ENCODE data around the gene XRRA1. TPM values are rescaled to one million over a fixed set of nuclear protein-coding genes. Genes with fewer than 3 reads are reported as not detected.
"Not testable (repeated sequence)": the region's sequence is repeated elsewhere in the genome, so short reads cannot be mapped to it uniquely, and the experiment has no call there.

The XRRA1 gene
- total RNA-seq, 1 donor from 2014 or later = 11.4 TPM

- no peak overlapping the region for H3K4me3 ChIP-seq
- no peak for DNase-seq (ENCODE audit: low spot score in 2 of 2)
- peaks cover 7 to 21% of the 10 kb centered on the region in 2 donors for H3K36me3 ChIP-seq
- H3K4me1 ChIP-seq = peaks cover 0 to 12% of the 10 kb centered on the region in 2 donors
- peaks cover 0 to 11% of the 10 kb centered on the region in 2 donors for H3K9me3 ChIP-seq
- H3K27ac ChIP-seq = no peak overlapping the region
- intact Hi-C loops (cut with DNase I) = no loop called here
- no peaks in the 10 kb centered on the region for H3K27me3 ChIP-seq
- TF ChIP-seq, protein P1, sequence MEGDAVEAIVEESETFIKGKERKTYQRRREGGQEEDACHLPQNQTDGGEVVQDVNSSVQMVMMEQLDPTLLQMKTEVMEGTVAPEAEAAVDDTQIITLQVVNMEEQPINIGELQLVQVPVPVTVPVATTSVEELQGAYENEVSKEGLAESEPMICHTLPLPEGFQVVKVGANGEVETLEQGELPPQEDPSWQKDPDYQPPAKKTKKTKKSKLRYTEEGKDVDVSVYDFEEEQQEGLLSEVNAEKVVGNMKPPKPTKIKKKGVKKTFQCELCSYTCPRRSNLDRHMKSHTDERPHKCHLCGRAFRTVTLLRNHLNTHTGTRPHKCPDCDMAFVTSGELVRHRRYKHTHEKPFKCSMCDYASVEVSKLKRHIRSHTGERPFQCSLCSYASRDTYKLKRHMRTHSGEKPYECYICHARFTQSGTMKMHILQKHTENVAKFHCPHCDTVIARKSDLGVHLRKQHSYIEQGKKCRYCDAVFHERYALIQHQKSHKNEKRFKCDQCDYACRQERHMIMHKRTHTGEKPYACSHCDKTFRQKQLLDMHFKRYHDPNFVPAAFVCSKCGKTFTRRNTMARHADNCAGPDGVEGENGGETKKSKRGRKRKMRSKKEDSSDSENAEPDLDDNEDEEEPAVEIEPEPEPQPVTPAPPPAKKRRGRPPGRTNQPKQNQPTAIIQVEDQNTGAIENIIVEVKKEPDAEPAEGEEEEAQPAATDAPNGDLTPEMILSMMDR (IDR thresholded peaks at IDR 0.05) = no peak
These were observed 122.0 kb downstream of the XRRA1 start for GRCh38 chr11:74826901-74827300.

GRCh38 chr11:74825596-74825995 lies 123.3 kb downstream of the XRRA1 start:
- peaks cover 0 to 15% of the 10 kb centered on the region in 2 donors for H3K4me1 ChIP-seq
- peaks cover 7 to 21% of the 10 kb centered on the region in 2 donors for H3K36me3 ChIP-seq
- H3K27ac ChIP-seq; intact Hi-C loops (cut with DNase I); H3K4me3 ChIP-seq; DNase-seq (ENCODE audit: low spot score in 2 of 2); H3K27me3 ChIP-seq: not testable (repeated sequence)
- peaks cover 0 to 11% of the 10 kb centered on the region in 2 donors for H3K9me3 ChIP-seq

- H3K27ac ChIP-seq = no peak overlapping the region
- TF ChIP-seq, protein P1 (IDR thresholded peaks at IDR 0.05) = no peak
- H3K27me3 ChIP-seq = no peaks in the 10 kb centered on the region
- peaks cover 7 to 21% of the 10 kb centered on the region in 2 donors for H3K36me3 ChIP-seq
- no peak for DNase-seq (ENCODE audit: low spot score in 2 of 2)
- H3K9me3 ChIP-seq = peaks cover 0 to 11% of the 10 kb centered on the region in 2 donors
- intact Hi-C loops (cut with DNase I) = loop anchor here (5.0 kb wide), 1 partner anchor 77 kb away; the partner anchor contains the start of gene RNF169
- no peak overlapping the region for H3K4me3 ChIP-seq
- peaks cover 0 to 16% of the 10 kb centered on the region in 2 donors for H3K4me1 ChIP-seq
These were observed 124.5 kb downstream of the XRRA1 start for GRCh38 chr11:74824285-74824982.

DNA sequence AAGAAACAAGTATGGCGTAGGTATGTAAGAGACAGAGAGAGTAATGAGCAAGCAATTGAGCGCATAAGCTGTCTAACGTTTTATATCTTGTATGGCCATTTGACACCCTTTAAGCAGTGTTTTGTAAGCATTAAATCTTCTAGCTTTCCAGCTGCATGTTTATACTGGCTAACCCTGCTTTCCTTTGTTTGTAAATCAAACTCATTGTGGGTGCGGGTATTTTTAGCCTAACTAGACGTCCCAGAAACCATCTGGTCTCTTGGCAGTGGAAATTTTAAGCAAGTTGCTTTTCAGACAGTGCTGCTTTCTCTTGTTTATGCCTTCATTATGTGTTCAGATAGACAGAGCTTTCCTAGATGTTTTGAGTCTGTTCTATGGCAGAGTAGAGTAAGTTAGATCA lies 126.7 kb downstream of the XRRA1 start:
- H3K27me3 ChIP-seq = no peaks in the 10 kb centered on the region
- intact Hi-C loops (cut with DNase I) = loop anchor here (5.0 kb wide), 1 partner anchor 75 kb away; the partner anchor contains the start of gene RNF169
- H3K4me3 ChIP-seq = peak overlapping the region in 1 of 2 donors; percentile 1
- no peak for DNase-seq (ENCODE audit: low spot score in 2 of 2)
- H3K27ac ChIP-seq = peak overlapping the region; percentile 66
- H3K4me1 ChIP-seq = peaks cover 0 to 19% of the 10 kb centered on the region in 2 donors
- TF ChIP-seq, protein P1 (IDR thresholded peaks at IDR 0.05) = no peak
- H3K9me3 ChIP-seq = peaks cover 0 to 11% of the 10 kb centered on the region in 2 donors
- H3K36me3 ChIP-seq = peaks cover 5 to 20% of the 10 kb centered on the region in 2 donors

- peak overlapping the region; percentile 56 to 67 for H3K27ac ChIP-seq
- peaks cover 0 to 19% of the 10 kb centered on the region in 2 donors for H3K4me1 ChIP-seq
- TF ChIP-seq, protein P1 (IDR thresholded peaks at IDR 0.05) = no peak
- no peak for DNase-seq (ENCODE audit: low spot score in 2 of 2)
- H3K4me3 ChIP-seq = no peak overlapping the region
- no peaks in the 10 kb centered on the region for H3K27me3 ChIP-seq
- H3K9me3 ChIP-seq = peaks cover 0 to 11% of the 10 kb centered on the region in 2 donors
- H3K36me3 ChIP-seq = peaks cover 0 to 7% of the 10 kb centered on the region in 2 donors
- intact Hi-C loops (cut with DNase I) = loop anchor here (5.0 kb wide), 1 partner anchor 73 kb away; the partner anchor contains the start of gene RNF169
These were observed 128.1 kb downstream of the XRRA1 start for GRCh38 chr11:74820763-74821162.

- H3K36me3 ChIP-seq = peaks cover 0 to 3% of the 10 kb centered on the region in 2 donors
- peaks cover 0 to 19% of the 10 kb centered on the region in 2 donors for H3K4me1 ChIP-seq
- TF ChIP-seq, protein P1 (IDR thresholded peaks at IDR 0.05) = no peak
- no peaks in the 10 kb centered on the region for H3K27me3 ChIP-seq
- H3K9me3 ChIP-seq = peaks cover 0 to 8% of the 10 kb centered on the region in 2 donors
- intact Hi-C loops (cut with DNase I) = no loop called here
- DNase-seq (ENCODE audit: low spot score in 2 of 2) = no peak
- H3K4me3 ChIP-seq = no peak overlapping the region
- peak overlapping the region; percentile 56 to 67 for H3K27ac ChIP-seq
These were observed 129.5 kb downstream of the XRRA1 start for GRCh38 chr11:74819400-74819799.

Measured in ascending aorta (tissue), 2 donors.